Kidney epithelial cell (primary cell): ENCODE measurements around the gene GNE. TPM values are rescaled to one million over a fixed set of nuclear protein-coding genes. Genes with fewer than 3 reads are reported as not detected.

Experiments
- DNase-seq: peaks from one replicate; pipeline ENCODE4 v3.0.0-alpha.2; 2010; ENCODE audit warnings: low read depth
- H3K27me3 ChIP-seq: 2 replicates; pipeline ENCODE4 v1.6.0; 2011; ENCODE audit warnings: low read length; ENCODE audit not compliant: control insufficient read depth, insufficient read depth
- H3K36me3 ChIP-seq: 2 replicates; pipeline ENCODE4 v1.5.1; 2011; ENCODE audit warnings: low read length; ENCODE audit not compliant: control insufficient read depth, insufficient read depth
- H3K4me3 ChIP-seq: 2 replicates; pipeline ENCODE4 v1.5.1; 2011; ENCODE audit warnings: low read depth, mild to moderate bottlenecking, control low read depth, low read length
- total RNA-seq: library from RNA; depleted of rRNA; stranded (reverse); fragments of >200 nt; gene quantifications from 2 replicates; pipeline ENCODE4 v1.2.3, GENCODE V29; 2015
- TF ChIP-seq, protein P1 (sequence below): IDR thresholded peaks from 2 replicates; pipeline ENCODE4 v1.5.1; 2011; ENCODE audit warnings: mild to moderate bottlenecking, moderate library complexity, low read length, control low read depth, inconsistent platforms; ENCODE audit not compliant: insufficient read depth, poor library complexity, severe bottlenecking

GNE gene
- total RNA-seq, 1 donor from 2014 or later = 23.9 TPM

DNA sequence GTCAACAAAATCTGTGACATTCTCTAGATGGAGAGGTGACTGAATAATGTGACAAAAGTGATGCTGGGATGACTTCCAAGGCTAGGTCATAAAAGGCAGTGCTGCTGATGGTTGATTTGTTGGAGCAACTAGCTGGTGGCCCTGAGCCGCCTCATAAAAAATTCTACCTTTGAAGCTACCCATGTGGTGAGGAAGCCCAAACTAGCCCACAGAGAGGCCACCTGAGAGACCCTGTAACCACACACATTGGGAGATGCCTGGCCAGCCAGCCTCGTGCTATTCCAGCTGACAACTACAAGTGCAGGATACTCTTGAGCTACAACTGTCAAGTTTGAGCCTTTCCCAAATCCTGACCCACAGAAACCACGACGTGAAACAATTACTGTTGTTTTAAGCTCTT, 44.9 kb downstream of the GNE start:
- H3K36me3 ChIP-seq = peaks cover 9% of the 10 kb centered on the region
- DNase-seq = no peak
- TF ChIP-seq, protein P1, sequence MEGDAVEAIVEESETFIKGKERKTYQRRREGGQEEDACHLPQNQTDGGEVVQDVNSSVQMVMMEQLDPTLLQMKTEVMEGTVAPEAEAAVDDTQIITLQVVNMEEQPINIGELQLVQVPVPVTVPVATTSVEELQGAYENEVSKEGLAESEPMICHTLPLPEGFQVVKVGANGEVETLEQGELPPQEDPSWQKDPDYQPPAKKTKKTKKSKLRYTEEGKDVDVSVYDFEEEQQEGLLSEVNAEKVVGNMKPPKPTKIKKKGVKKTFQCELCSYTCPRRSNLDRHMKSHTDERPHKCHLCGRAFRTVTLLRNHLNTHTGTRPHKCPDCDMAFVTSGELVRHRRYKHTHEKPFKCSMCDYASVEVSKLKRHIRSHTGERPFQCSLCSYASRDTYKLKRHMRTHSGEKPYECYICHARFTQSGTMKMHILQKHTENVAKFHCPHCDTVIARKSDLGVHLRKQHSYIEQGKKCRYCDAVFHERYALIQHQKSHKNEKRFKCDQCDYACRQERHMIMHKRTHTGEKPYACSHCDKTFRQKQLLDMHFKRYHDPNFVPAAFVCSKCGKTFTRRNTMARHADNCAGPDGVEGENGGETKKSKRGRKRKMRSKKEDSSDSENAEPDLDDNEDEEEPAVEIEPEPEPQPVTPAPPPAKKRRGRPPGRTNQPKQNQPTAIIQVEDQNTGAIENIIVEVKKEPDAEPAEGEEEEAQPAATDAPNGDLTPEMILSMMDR = no peak

DNA sequence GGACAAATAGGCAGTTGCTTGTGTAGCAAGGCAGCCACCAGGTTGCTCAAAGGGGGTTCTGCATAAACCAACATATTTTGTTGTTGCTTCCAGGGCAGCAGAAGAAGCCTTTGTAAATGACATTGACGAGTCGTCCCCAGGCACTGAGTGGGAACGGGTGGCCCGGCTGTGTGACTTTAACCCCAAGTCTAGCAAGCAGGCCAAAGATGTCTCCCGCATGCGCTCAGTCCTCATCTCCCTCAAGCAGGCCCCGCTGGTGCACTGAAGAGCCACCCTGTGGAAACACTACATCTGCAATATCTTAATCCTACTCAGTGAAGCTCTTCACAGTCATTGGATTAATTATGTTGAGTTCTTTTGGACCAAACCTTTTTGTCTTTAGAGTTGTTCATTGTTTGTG, 46.7 kb downstream of the GNE start:
- no peak overlapping the region for H3K4me3 ChIP-seq
- peaks cover 7% of the 10 kb centered on the region for H3K36me3 ChIP-seq
- H3K27me3 ChIP-seq = no peaks in the 10 kb centered on the region
- TF ChIP-seq, protein P1 = no peak
- DNase-seq = no peak

More for the DNA sequence above, 44.9 kb downstream of the GNE start:
- Histone ChIP-seq H3K27me3 (no peaks in the 10 kb centered on the region), H3K4me3 (no peak overlapping the region)

DNA sequence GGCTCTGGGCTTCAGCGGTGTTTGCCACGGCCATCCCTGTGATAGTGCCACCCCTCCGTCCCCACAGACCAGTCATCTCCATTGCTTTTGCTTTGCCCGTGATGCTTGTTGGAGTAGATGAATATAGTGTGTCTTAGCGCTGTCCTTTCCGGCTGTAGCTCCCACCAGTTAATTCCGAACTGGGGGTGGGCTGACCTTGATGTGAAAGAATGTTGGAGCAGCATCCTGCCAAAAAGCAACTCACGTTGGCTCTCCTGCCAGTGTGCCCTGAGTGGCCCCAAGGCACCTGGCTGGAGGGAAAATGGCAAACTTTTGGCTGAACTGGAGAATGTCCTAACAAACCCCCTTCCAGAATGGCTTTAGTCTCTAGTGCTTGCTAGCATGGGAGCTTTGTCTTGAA, 47.5 kb downstream of the GNE start:
- TF ChIP-seq, protein P1 = no peak
- H3K27me3 ChIP-seq = no peaks in the 10 kb centered on the region
- DNase-seq = no peak
- no peak overlapping the region for H3K4me3 ChIP-seq
- peaks cover 7% of the 10 kb centered on the region for H3K36me3 ChIP-seq

DNA sequence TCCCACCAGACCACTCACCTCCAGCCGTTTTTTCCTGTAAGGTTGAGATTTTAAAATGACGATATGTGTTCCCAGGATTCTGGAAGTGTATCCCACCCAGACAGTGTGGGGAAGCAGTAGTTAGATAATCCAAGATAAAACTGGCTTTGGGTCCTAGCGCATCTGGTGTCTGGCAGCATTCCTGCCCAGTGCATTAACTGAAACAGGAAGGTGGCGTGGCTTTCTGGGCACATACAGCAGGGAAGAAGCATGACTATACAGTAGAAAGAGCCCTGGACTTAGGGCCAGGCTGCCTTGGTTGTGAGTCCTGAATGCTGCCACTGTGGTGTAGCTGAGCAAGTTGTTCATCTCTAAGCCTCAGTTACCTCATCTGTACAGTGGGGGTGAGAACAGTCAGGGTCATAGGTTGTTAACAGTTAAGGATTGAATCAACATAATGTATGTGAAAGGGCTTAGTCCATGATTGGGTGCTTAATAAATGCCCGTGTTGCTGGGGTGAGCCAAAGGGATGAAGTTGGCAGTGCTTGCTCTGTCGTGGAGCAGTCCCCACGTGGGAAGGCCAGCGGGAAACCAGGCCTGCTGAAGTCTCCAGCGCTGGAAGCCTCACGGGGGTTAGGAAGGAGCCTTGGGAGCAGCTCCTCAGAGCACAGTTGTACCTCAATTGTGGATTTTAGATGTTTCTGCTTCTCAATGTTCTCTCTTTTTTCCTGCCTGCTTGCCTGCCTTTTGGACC, 49.6 kb downstream of the GNE start:
- DNase-seq = no peak
- no peak overlapping the region for H3K4me3 ChIP-seq
- TF ChIP-seq, protein P1 = no peak
- H3K27me3 ChIP-seq = no peaks in the 10 kb centered on the region
- H3K36me3 ChIP-seq = peaks cover 11% of the 10 kb centered on the region

DNA sequence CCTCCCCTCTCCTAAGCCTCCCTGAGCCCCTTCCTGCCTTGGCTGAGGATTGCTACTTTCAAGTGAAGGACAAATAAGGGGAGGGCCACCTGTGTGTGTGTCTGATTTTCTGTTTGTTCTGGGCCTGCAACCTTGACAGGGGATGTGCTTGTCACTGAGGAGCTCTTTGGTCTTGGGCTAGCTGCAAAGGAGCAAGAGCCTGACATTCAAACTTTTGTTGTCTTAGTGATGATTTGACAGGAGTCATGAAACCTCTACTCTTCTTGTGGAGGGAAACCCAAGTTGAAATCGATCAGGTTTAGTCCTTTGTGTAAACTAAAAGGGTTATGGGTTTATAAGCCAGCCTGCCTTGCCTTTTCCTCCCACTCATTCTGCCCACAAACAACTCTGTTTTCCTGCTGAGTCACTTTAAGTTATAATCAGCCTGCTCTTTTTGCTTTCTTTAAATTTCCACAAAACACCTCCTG, 50.7 kb downstream of the GNE start:
- no peak for DNase-seq
- peaks cover 8% of the 10 kb centered on the region for H3K36me3 ChIP-seq
- no peaks in the 10 kb centered on the region for H3K27me3 ChIP-seq
- TF ChIP-seq, protein P1 = no peak
- no peak overlapping the region for H3K4me3 ChIP-seq

DNA sequence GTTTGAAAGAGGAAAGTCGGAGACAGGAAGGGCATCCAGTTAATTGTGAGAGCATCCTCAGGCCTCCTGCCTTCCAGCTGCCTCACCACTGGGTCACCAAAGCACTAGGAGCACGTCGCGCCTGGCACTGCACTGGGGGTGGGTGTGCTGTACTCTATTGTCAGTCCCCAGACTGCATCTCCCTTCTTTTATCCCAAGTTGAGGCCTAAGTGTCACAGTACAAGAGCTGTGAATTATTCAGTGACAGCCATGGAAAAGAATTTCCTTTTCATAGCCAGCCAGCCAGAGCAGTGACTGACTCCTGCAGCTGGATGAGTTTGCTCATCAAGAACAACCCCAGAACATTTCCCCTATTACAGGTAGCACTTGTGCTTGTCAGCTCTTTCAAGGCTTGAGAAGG, 51.2 kb downstream of the GNE start:
- peaks cover 8% of the 10 kb centered on the region for H3K36me3 ChIP-seq

More for the DNA sequence above, 51.2 kb downstream of the GNE start:
- H3K27me3 ChIP-seq = no peaks in the 10 kb centered on the region
- DNase-seq = peak; percentile 58
- H3K4me3 ChIP-seq = no peak overlapping the region
- TF ChIP-seq, protein P1 = no peak
